Esophagus muscularis mucosa (tissue), 3 donors: ENCODE measurements around the gene CCDC9B.

Experiments used
- CTCF ChIP-seq, 3 experiments: fragments of 200-600 bp in 2 of 3; fragments of 450-650 bp in 1 of 3; sonication (generic) in 2 of 3; IDR thresholded peaks; one replicate each; pipeline ENCODE4 v1.5.1; 2017 to 2019; ENCODE audit warnings: antibody characterized with exemption in 3 of 3, mild to moderate bottlenecking in 2 of 3, moderate library complexity in 1 of 3
- POLR2A ChIP-seq: fragments of 450-650 bp; IDR thresholded peaks from one replicate; pipeline ENCODE4 v1.6.1; 2017; ENCODE audit warnings: antibody characterized with exemption, moderate library complexity, mild to moderate bottlenecking, low read depth

- no peak for TF ChIP-seq POLR2A
- no peak for TF ChIP-seq CTCF (IDR thresholded peaks at IDR 0.05)
Measured at GRCh38 chr15:40386480-40386879, 45.7 kb upstream of the CCDC9B start.
